ENCODE measurements around the gene NDUFC1. TPM values are rescaled to one million over a fixed set of nuclear protein-coding genes. Genes with fewer than 3 reads are reported as not detected.

Gene NDUFC1
- total and polyA plus RNA-seq, 12 donors = 55.1 to 235 (median 109) TPM

- TF ChIP-seq, protein P1, sequence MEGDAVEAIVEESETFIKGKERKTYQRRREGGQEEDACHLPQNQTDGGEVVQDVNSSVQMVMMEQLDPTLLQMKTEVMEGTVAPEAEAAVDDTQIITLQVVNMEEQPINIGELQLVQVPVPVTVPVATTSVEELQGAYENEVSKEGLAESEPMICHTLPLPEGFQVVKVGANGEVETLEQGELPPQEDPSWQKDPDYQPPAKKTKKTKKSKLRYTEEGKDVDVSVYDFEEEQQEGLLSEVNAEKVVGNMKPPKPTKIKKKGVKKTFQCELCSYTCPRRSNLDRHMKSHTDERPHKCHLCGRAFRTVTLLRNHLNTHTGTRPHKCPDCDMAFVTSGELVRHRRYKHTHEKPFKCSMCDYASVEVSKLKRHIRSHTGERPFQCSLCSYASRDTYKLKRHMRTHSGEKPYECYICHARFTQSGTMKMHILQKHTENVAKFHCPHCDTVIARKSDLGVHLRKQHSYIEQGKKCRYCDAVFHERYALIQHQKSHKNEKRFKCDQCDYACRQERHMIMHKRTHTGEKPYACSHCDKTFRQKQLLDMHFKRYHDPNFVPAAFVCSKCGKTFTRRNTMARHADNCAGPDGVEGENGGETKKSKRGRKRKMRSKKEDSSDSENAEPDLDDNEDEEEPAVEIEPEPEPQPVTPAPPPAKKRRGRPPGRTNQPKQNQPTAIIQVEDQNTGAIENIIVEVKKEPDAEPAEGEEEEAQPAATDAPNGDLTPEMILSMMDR (IDR thresholded peaks at IDR 0.05) = no peak
- TF ChIP-seq POLR2A (IDR thresholded peaks at IDR 0.05) = no peak
- Histone ChIP-seq H3K27ac (no peak overlapping the region), H3K4me3 (no peak overlapping the region), H3K9me3 (replicated peaks in 1 of 3) (no peaks in the 10 kb centered on the region), H3K4me1 (replicated peaks in 1 of 2) (peaks cover 0 to 11% of the 10 kb centered on the region in 2 donors), H3K27me3 (no peaks in the 10 kb centered on the region), H3K36me3 (replicated peaks in 1 of 2) (no peaks in the 10 kb centered on the region)
- WGBS, 4 donors = 84 to 93% (median 90%) methylated on average over 1 of the region's 1 CpG
- DNase-seq = no peak
- intact Hi-C loops (cut with DNase I) = no loop called here
Observed at GRCh38 chr4:139273835-139274234, 28.4 kb downstream of the NDUFC1 start.

DNA sequence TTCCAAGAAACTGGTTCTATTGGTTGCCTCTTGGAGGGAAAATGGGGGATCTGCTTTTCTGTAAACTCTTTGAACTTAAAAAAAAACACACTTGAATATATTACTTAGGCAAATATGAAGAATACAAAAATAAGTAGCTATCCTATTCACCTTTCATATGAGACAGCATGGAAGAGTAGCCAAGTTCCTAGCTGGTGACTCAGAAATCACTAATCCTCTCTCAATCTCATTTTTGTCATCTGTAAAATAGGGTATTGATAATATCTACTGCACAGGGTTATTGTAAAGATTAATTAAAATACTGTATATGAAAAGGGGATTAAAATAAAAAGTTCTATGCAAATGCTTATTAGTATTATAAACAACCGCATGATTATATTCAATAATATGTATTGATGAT lies 35.0 kb downstream of the NDUFC1 start:
- Histone ChIP-seq H3K4me1 (replicated peaks in 1 of 2) (peaks cover 21 to 31% of the 10 kb centered on the region in 2 donors), H3K27me3 (no peaks in the 10 kb centered on the region), H3K9me3 (replicated peaks in 1 of 3) (no peaks in the 10 kb centered on the region), H3K4me3 (peak overlapping the region in 1 of 4 donors; percentile 35), H3K27ac (peak overlapping the region; percentile 60 to 84 (median 69)), H3K36me3 (replicated peaks in 1 of 2) (no peaks in the 10 kb centered on the region)
- 83 to 95% (median 89%) methylated on average over 1 of the region's 1 CpG for WGBS, 4 donors
- TF ChIP-seq, protein P1 (IDR thresholded peaks at IDR 0.05) = no peak
- TF ChIP-seq POLR2A (IDR thresholded peaks at IDR 0.05) = no peak
- no peak for DNase-seq
- intact Hi-C loops (cut with DNase I) = no loop called here

- peak overlapping the region in 2 of 4 donors; percentile 5 to 35 for H3K4me3 ChIP-seq
- TF ChIP-seq POLR2A (IDR thresholded peaks at IDR 0.05) = peak in 1 of 2 donors; percentile 31
- TF ChIP-seq, protein P1 (IDR thresholded peaks at IDR 0.05) = no peak
- no peaks in the 10 kb centered on the region for H3K36me3 ChIP-seq (replicated peaks in 1 of 2)
- H3K27me3 ChIP-seq = no peaks in the 10 kb centered on the region
- peak overlapping the region; percentile 60 to 84 (median 69) for H3K27ac ChIP-seq
- H3K9me3 ChIP-seq (replicated peaks in 1 of 3) = no peaks in the 10 kb centered on the region
- DNase-seq = peak; percentile 68 to 94 (median 86)
- WGBS, 4 donors = 9 to 11% (median 9%) methylated on average over 14 of the region's 14 CpGs
- intact Hi-C loops (cut with DNase I) = no loop called here
- H3K4me1 ChIP-seq (replicated peaks in 1 of 2) = peaks cover 21 to 31% of the 10 kb centered on the region in 2 donors
Observed at GRCh38 chr4:139266583-139267257, 35.6 kb downstream of the NDUFC1 start.

DNA sequence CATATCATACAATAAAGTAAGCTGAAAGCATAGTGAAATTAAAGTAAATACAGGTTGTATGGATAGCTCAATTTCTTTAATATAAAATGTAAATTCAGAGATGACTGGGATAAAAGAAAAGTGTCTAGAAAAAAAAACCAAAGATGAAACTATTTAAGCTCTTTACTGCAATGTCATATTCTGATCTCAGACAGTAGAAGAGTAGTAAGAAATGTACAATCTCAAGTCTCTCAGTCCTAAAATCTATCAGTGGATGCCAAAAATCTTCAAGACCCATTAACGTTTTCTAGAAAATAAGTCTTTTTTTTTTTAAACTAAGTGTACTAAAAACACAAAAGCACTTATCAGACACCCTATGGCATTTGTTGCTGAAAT lies 36.1 kb downstream of the NDUFC1 start:
- H3K27ac ChIP-seq = peak overlapping the region in 4 of 5 donors; percentile 66 to 84 (median 76)
- no peak for DNase-seq
- H3K4me3 ChIP-seq = peak overlapping the region in 1 of 4 donors; percentile 35
- no peaks in the 10 kb centered on the region for H3K9me3 ChIP-seq (replicated peaks in 1 of 3)
- no peaks in the 10 kb centered on the region for H3K27me3 ChIP-seq
- H3K36me3 ChIP-seq (replicated peaks in 1 of 2) = no peaks in the 10 kb centered on the region
- intact Hi-C loops (cut with DNase I) = no loop called here
- WGBS, 4 donors = 0% methylated on average over 1 of the region's 1 CpG
- H3K4me1 ChIP-seq (replicated peaks in 1 of 2) = peaks cover 21 to 31% of the 10 kb centered on the region in 2 donors
- TF ChIP-seq, protein P1 (IDR thresholded peaks at IDR 0.05) = no peak
- TF ChIP-seq POLR2A (IDR thresholded peaks at IDR 0.05) = no peak
